ENCODE measurements around the gene NDUFB8.
"Not testable (repeated sequence)": the region's sequence is repeated elsewhere in the genome, so short reads cannot be mapped to it uniquely, and the experiment has no call there.

The NDUFB8 gene

DNA sequence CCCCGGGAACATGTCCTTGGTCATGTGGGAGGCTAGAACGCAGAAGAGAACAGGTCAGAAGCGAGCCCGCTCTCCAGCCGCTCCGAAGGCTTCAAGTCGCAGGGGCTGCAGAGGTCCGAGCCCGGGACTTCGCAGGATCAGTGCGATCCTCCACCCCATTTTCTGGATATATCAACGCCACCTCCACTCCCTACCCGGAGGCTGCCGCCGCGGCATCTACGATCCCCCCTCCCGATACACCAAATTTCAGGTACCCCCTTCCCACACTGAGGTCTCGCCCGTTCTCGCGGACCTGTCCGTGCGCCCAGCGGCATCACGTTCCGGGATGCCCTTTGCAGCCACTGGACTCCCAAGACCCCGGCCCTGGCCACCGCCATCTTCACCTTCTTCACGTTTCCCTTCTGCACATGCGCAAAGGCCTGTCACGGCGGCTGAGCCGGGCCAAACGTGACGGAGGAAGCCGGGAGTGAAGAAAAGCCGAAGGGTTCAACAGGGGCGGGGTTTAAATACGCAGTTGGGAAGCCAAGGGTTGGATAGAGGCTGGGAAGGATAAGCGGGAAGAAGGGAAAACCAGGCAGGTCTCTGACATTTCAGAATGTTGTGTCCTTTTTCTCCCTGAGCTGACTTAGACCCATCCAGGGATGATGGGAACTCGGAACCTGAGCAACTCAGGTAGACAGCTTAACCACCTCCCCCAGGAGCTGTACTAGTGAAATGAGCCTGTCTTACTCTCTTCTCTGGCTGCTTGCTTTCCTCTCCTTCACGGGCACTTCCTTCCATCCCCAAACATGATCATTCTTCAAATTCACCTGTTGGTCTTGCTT lies at the start of gene NDUFB8:
Gene NDUFB8, minus strand, starts transcription at position 397 of the 824 bp plus-strand sequence. Its CDS starts 20 bp downstream, at position 377.
- H3K27ac Mint-ChIP-seq, result peak within 1 kb of the TSS; percentile 100
- H3K27me3 Mint-ChIP-seq, result no peaks in the 10 kb centered on the region
- peaks cover 52% of the 10 kb centered on the region for H3K36me3 Mint-ChIP-seq (ENCODE audit: low read depth)
- peak; percentile 91 for DNase-seq
- H3K9me3 Mint-ChIP-seq, result no peaks in the 10 kb centered on the region
- H3K4me1 Mint-ChIP-seq (ENCODE audit: low read depth), result peaks cover 43% of the 10 kb centered on the region
- peak within 1 kb of the TSS; percentile 100 for H3K4me3 Mint-ChIP-seq

DNA sequence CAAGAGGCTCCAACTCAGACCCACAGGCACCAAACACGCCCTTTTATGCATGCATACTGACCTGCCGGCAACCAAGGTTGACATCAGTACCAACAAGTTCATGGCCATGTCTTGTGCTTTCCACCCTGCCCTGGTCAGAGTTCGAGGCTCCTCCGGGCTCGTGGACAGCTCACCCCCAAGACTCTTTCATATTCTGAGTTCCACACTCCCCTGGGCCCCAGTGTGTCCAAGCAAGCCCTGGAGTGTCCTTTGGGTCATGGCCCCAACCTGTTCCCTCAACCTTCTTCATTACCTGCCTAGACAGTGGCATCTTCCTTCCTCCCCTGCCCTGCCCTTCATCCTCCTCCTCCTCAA lies 46.6 kb upstream of the NDUFB8 start:
- Mint-ChIP-seq H3K4me1 (ENCODE audit: low read depth) (no peaks in the 10 kb centered on the region), H3K36me3 (ENCODE audit: low read depth) (no peaks in the 10 kb centered on the region), H3K27me3 (peaks cover 38% of the 10 kb centered on the region), H3K9me3 (no peaks in the 10 kb centered on the region), H3K27ac (no peak overlapping the region), H3K4me3 (no peak overlapping the region)
- no peak for DNase-seq

DNA sequence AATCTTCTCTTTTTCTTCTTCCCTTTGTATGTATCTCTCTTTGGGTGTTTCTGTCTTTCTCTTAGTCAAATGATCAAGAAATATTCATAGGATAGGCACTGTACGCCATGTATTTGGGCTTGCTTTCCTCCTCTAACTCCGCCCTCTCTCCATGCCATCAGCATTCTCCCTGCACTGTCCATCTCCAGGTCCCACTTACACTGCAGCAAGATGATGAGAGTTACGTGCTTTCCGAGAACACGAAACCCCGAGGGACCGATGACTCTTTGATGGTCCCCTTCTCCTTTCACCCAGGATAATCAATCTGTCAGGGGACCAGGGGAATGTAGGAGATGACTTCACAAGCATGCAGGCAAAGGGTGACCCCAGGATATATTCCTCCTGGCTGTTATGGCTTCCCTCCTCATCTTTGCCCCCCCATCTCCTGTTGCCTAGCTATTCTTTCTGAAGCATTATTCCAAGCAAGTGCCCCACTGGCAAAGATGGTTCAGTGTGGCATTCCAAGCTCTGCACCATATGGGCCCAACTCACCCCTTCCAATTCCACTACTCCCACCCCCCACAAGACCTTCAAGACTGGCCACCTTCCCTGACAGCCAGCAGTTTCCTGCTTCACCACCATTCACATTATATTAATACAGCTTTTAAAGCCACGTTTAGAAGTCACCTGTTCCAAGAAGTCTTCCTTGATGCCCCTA lies 46.1 kb upstream of the NDUFB8 start:
- no peak overlapping the region for H3K27ac Mint-ChIP-seq
- no peak for DNase-seq
- H3K36me3 Mint-ChIP-seq (ENCODE audit: low read depth), result no peaks in the 10 kb centered on the region
- H3K4me3 Mint-ChIP-seq, result no peak overlapping the region
- H3K9me3 Mint-ChIP-seq, result no peaks in the 10 kb centered on the region
- peaks cover 38% of the 10 kb centered on the region for H3K27me3 Mint-ChIP-seq
- H3K4me1 Mint-ChIP-seq (ENCODE audit: low read depth), result no peaks in the 10 kb centered on the region

DNA sequence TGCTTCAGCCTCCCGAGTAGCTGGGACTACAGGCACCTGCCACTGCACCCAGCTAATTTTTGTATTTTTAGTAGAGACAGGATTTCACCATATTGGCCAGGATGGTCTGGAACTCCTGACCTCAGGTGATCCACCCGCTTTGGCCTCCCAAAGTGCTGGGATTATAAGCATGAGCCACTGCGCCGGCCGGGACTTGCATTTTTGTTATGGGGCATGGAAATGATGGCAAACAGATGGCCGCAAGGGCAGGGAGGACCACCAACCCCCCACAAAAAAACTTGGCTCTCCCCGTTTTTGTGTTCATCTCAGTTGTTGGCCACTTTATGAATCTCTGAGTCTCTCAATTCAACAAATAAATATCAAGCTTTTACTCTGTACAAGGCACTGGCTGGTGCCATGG lies 45.5 kb upstream of the NDUFB8 start:
- not testable (repeated sequence) for H3K36me3 Mint-ChIP-seq (ENCODE audit: low read depth); H3K27ac Mint-ChIP-seq; H3K4me1 Mint-ChIP-seq (ENCODE audit: low read depth); DNase-seq; H3K9me3 Mint-ChIP-seq; H3K4me3 Mint-ChIP-seq
- peaks cover 38% of the 10 kb centered on the region for H3K27me3 Mint-ChIP-seq

DNA sequence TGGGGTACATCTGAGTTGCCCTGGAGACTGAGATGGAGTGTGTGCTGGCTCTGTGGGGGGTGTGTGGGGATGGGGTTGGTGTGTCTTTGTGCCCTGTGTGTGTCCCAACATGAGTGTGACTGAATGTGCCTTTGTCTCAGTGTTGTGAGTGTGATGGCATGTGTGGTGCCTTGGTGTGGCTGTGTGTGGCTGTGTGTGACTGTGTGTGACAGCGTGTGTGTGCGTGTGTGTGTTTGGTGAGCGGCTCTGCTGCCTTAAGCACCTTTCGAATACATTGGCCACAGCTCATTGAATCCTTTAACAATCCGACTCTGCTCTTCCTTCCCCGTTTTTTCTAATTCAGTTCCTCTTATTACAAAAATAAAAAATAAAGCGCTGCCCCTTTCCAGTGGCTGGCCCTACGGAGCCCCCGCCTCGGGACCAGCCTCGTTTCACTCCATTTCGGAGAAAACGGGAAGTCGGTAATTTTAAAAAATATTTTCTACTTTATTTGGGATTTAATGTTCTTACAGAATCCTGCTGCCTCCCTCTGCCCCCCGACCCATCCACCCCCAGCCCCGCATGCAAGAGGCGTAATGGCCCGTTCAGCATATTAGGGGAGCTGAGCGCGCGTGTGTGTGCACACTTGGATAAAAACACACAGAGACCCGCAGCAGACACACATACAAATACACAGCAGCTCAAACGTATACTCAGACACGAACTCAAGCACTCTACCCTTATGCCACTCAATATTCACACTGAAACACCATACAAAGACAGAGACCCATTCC lies 41.6 kb upstream of the NDUFB8 start:
- Mint-ChIP-seq H3K9me3 (no peaks in the 10 kb centered on the region), H3K36me3 (ENCODE audit: low read depth) (no peaks in the 10 kb centered on the region), H3K27me3 (peaks cover 13% of the 10 kb centered on the region), H3K4me1 (ENCODE audit: low read depth) (no peaks in the 10 kb centered on the region), H3K27ac (no peak overlapping the region), H3K4me3 (no peak overlapping the region)
- no peak for DNase-seq

DNA sequence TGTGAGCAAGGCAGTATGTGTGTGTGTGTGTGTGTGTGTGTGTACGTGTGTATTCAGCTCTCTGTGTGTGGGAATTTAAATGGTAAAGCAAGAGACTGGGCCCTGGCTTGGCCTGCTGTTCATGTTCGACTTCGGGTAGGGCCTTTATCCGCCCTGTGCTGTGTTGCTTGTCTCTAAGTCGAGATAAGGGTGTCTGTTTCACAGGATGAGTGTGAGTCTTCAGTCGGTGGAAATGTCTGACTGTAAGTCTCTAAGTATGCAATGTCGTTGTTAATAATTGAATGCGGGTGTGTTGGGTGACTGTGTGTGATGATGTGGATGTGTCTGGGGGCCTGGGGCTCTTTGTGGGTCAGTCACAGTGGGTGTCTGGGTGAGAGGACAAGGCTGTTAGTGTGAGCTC lies 40.8 kb upstream of the NDUFB8 start:
- no peaks in the 10 kb centered on the region for H3K36me3 Mint-ChIP-seq (ENCODE audit: low read depth)
- no peaks in the 10 kb centered on the region for H3K9me3 Mint-ChIP-seq
- H3K27me3 Mint-ChIP-seq, result peaks cover 6% of the 10 kb centered on the region
- no peak overlapping the region for H3K4me3 Mint-ChIP-seq
- DNase-seq, result no peak
- H3K4me1 Mint-ChIP-seq (ENCODE audit: low read depth), result no peaks in the 10 kb centered on the region
- H3K27ac Mint-ChIP-seq, result no peak overlapping the region

DNA sequence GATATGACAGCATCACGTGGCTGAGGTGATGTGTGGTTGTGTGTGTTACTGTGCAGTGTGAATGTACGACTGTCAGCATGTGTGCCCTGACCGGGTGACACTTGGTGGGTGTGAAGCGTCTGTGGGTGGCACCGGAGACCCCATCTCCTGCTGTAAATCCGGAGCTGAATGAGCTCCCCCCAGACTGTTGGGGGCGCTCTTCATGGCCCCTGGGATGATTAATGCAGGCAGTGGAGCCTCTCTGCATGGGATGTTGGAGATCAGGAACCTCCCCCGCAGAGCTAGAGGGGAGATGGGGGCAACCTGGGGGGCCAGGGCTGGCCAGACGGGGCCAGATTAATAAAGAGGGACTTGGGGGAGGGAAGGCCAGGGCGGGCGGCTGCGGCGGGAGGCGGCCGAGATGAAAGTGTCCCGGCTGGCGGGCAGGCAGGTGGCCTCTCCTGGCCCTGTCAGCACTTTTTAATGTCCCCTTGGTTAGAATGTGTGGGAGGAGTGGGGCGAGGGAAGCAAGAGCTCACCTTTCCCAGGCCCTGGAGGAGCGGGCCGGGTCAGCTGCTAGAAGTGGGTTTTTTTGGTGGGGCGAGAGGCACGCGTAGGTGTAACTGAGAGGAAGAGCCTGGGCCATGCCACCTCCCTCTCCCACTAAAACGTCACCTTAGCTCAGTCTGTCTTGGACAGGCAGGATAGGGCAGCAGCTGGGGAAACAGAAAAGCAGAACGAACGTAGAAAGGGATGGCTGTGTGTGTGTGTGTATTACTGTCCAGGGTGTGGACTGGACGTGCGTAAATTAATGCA lies 40.2 kb upstream of the NDUFB8 start:
- Mint-ChIP-seq H3K27ac (no peak overlapping the region), H3K9me3 (no peaks in the 10 kb centered on the region), H3K36me3 (ENCODE audit: low read depth) (no peaks in the 10 kb centered on the region), H3K4me1 (ENCODE audit: low read depth) (no peaks in the 10 kb centered on the region), H3K27me3 (peaks cover 10% of the 10 kb centered on the region), H3K4me3 (no peak overlapping the region)
- DNase-seq, result no peak

DNA sequence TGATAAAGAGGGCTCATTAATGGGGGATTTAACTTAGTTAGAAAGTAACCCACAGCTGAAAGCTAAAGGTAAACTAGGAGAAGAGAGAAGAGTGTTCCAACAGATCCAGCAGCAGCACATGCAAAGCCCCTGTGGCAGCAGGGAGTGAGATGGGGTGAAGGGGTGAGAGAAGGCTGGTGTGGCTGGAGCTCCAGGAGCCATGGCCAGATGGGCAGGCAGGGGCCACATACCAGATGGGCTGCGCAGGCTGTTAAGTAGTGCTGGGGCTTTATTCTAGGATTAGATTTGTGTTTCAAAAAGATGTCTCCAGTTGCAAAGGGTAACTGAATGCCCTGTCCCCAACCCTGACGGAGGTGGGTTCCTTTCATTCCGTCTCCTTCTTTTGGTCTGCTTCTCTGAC lies 39.2 kb upstream of the NDUFB8 start:
- DNase-seq, result no peak
- Mint-ChIP-seq H3K36me3 (ENCODE audit: low read depth) (no peaks in the 10 kb centered on the region), H3K27ac (no peak overlapping the region), H3K4me1 (ENCODE audit: low read depth) (no peaks in the 10 kb centered on the region), H3K4me3 (no peak overlapping the region), H3K9me3 (no peaks in the 10 kb centered on the region), H3K27me3 (peaks cover 17% of the 10 kb centered on the region)

DNA sequence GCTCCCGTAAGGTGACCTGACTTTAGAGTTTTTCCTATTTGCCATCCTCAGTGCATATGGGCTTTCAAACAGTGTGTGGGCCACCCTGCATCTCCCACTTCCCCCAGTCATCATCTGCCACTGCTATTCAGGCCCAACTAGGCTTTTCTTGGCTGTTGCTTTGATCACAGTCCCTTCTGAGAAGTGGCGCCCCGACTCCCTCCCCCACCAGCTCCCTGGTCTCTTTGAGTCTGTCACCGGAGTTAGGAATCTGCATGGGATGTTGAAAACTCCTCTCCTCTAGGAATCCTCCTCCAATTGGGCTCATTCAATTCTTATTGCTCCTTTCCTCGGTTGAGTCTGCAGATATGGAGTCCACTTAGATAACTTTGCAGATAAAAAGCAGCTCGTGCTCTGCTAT lies 38.2 kb upstream of the NDUFB8 start:
- DNase-seq, result no peak
- Mint-ChIP-seq H3K4me1 (ENCODE audit: low read depth) (peaks cover 2% of the 10 kb centered on the region), H3K36me3 (ENCODE audit: low read depth) (no peaks in the 10 kb centered on the region), H3K27ac (no peak overlapping the region), H3K4me3 (no peak overlapping the region), H3K9me3 (no peaks in the 10 kb centered on the region), H3K27me3 (peaks cover 24% of the 10 kb centered on the region)

DNA sequence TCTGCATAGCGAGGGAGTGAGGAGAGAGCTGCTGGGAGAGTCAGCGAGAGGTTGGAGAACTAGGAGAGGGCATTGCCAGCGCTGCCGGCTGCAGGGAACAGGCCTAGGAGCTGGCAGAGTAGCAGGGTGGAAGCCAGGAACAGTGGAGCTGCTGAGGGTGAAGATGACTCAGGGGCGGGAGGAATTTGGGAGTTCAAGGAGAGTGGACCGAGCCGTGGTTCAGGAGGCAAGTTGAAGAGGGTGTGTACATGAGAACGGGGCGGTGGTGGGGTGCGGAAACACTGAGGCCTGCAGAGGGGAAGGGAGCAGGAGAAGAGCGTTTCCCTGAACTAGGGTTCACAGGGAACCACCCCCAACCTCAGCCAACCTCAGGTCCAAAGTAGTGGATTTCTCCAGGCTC lies 37.6 kb upstream of the NDUFB8 start:
- Mint-ChIP-seq H3K4me1 (ENCODE audit: low read depth) (peaks cover 5% of the 10 kb centered on the region), H3K9me3 (no peaks in the 10 kb centered on the region), H3K27ac (no peak overlapping the region), H3K4me3 (no peak overlapping the region), H3K36me3 (ENCODE audit: low read depth) (no peaks in the 10 kb centered on the region), H3K27me3 (peaks cover 28% of the 10 kb centered on the region)
- DNase-seq, result no peak

DNA sequence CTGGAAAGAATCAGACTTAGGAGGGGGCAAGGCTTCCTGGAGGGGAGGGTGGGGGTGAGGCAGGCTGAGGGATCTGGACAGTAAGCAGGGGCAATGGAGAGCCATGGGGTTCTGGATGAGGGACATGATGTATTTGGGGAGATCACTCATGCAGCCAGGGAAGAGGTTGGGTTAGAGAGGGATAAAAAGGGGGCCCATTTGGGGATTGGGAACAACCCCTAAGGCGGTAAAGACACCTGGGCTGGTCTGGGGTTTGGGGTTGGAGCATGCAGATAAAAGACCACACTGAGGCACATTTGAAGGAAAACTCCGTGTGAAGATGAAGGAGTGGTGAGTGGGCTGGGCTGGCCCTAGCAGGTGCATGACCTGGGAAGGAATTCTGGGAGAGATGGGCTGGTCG lies 36.9 kb upstream of the NDUFB8 start:
- Mint-ChIP-seq H3K4me3 (no peak overlapping the region), H3K4me1 (ENCODE audit: low read depth) (peaks cover 12% of the 10 kb centered on the region), H3K36me3 (ENCODE audit: low read depth) (no peaks in the 10 kb centered on the region), H3K27me3 (peaks cover 34% of the 10 kb centered on the region), H3K9me3 (no peaks in the 10 kb centered on the region), H3K27ac (no peak overlapping the region)
- DNase-seq, result no peak

DNA sequence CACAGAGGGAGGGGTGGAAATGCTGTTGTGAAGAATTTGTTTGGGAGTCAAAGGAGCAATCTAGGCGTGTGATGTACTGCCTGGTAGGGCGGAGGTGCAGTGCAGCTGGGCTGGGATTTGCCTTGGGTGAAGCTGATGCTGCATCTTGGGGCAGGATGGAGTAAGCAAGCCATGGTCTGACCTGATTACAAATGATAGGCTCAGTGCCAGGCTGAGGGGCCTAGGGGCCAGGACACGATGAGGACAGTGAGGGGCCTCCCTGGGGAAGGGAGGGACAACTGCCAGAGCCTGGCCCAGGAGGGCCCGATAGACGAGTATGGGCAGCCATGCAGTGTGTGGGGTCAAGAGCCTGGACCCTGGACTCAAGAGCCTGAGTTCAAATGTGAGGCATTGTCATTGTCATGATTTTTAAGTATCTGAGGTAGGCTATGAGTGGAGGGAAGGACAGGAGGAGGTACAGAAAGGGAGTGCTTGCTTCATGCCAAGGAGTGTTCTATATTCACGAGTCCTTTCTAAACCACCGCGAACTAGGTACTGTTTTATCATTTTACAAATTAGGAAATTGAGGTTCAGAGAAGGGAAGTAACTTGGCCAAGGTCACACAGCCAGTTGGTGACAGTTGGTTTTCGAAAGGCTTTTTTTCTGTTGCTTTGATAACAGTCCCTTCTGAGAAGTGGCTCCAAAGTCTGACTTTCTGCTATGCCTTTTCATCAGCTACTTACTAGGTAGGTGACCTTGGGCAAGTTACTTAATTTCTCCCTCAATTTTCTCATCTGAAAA lies 35.7 kb upstream of the NDUFB8 start:
- no peak overlapping the region for H3K27ac Mint-ChIP-seq
- H3K4me1 Mint-ChIP-seq (ENCODE audit: low read depth), result peaks cover 18% of the 10 kb centered on the region
- no peak overlapping the region for H3K4me3 Mint-ChIP-seq
- peaks cover 38% of the 10 kb centered on the region for H3K27me3 Mint-ChIP-seq
- no peaks in the 10 kb centered on the region for H3K9me3 Mint-ChIP-seq
- DNase-seq, result no peak
- no peaks in the 10 kb centered on the region for H3K36me3 Mint-ChIP-seq (ENCODE audit: low read depth)

DNA sequence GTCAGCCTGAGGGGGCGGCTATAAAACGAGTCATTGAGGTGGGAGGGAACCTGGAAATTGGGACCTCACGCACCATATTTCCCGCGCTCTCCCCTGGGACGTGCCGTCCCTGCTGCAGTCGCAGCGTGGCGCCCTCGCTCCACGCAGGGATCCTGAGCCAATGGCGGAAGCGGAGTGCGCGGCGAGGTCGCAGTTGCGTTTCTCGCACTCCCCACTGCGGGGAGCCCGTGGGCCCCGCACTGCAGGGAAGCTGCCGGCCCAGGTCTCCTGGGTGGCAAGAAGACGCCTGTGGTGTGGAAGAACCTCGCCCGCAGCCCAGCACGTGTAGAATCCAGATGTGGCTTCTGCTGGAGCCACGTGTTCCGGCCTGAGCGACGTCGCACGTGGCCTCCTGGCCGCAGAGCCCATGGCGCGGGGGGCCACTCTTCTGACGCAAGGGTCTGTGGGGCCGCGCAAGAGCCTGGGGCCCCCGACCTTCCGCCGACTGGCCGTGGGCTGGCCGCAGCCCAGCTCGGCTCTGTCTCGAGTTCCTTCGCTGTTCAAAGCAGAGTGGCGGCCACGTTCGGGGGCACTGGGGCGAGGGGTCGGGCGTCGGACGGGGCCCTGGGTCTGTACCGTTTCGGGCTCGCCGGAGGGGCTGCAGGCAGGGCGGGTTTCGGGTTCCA lies 32.5 kb upstream of the NDUFB8 start:
- Mint-ChIP-seq H3K27ac (no peak overlapping the region), H3K36me3 (ENCODE audit: low read depth) (peaks cover 8% of the 10 kb centered on the region), H3K4me3 (peak overlapping the region; percentile 34), H3K27me3 (peaks cover 38% of the 10 kb centered on the region), H3K9me3 (no peaks in the 10 kb centered on the region), H3K4me1 (ENCODE audit: low read depth) (peaks cover 18% of the 10 kb centered on the region)
- peak; percentile 87 for DNase-seq
